Endothelial cell of coronary artery (primary cell): ENCODE results near the gene FOLH1. TPM values are rescaled to one million over a fixed set of nuclear protein-coding genes. Genes with fewer than 3 reads are reported as not detected.

Experiments used
- total RNA-seq: library from RNA; depleted of rRNA; stranded (reverse); fragments of >200 nt; gene quantifications from 2 replicates; pipeline ENCODE4 v1.2.3, GENCODE V29; 2014

Gene FOLH1
- total RNA-seq: 0.18 and 0.85 TPM in 2 replicates

DNA sequence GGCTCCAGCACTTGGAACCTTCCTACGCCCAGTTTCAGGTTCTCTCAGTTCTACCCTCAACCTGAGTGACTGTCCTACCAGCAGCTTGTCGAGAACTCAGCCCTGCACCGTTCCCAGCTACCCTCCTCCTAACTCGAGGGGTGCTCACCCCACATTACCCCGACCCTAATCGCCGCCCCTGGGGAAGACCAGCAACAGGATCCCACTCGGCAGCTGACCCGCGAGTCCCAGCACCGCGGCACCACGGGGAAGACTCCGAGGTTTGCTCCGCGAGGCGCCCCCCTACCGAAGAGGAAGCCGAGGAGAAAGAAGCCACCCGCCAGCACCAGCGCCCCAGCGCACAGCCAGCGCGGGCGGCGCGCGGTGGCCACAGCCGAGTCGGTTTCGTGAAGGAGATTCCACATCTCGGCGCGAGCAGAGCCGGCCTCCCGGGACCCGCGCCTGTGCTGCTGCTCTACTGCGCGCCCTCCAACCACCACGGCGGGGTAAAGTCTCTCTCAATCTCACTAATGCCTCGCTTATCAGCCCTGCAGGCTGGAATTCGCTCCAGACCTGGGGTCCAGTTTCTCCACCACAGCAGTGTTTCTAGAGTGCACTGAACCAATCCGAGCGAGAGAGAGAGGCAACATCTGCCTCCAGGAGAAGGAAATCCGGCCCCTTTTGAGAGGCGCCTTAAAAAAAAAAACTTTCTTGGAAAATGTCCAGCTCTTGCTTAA, at the start of gene FOLH1:
FOLH1 (minus strand) TSS at position 597 of the 716 bp plus-strand sequence; CDS start at position 404, 193 bp downstream.

Other genes with a start within 250 kb of the FOLH1 start
- gene TRIM51G, start 224.7 kb downstream of the FOLH1 start, total RNA-seq: not detected in 2 replicates
- gene TRIM49B, start 179.8 kb downstream of the FOLH1 start, total RNA-seq: not detected in 2 replicates
- not detected in 2 replicates for gene TRIM64C, start 149.5 kb downstream of the FOLH1 start, total RNA-seq